ENCODE measurements around the gene TYRP1.

DNA sequence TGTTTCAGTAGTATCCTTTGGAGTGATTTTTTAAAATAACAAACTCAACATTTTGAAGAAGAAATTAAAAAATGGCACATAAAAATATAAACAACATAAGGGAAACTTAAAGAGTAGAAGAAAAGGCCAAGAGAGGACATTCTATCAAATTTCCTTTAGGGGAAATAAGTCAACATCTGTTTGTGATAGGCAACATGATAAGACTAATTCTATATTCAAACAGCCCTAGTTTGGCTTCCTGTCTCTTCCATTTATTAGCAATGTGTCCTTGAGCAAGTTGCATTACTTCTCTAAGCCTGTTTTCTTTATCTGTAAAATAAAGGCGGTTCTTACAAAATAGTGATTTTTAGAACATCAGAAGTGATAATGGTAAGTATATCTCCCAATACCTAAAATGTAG lies 24.7 kb downstream of the TYRP1 start:
- TF ChIP-seq SUZ12 (IDR thresholded peaks at IDR 0.05; ENCODE audit: extremely low read depth, insufficient read depth, insufficient read length) (no peak), YY1 (IDR thresholded peaks at IDR 0.05; ENCODE audit: insufficient read depth, insufficient read length) (no peak), ZNF274 (IDR thresholded peaks at IDR 0.05; ENCODE audit: low read depth, low read length) (no peak)

Measured in NT2/D1 (cell line).